NCI-H345 treated with DMSO at 0.1 percent for 48 hours (cell line): ENCODE measurements around the gene ALS2CL.
"Not testable (repeated sequence)": the region's sequence is repeated elsewhere in the genome, so short reads cannot be mapped to it uniquely, and the experiment has no call there.

Experiments used
- DNase-seq: peaks from one replicate; lab custom pipeline; 2025; ENCODE audit not compliant: unreplicated experiment; lab: John Stamatoyannopoulos, UW

ALS2CL gene

GRCh38 chr3:46693038-46693891, at the start of gene ALS2CL:
Gene ALS2CL (minus strand): TSS chr3:46693679. CDS start chr3:46689440, 4,239 bp downstream.
- DNase-seq = no peak

DNA sequence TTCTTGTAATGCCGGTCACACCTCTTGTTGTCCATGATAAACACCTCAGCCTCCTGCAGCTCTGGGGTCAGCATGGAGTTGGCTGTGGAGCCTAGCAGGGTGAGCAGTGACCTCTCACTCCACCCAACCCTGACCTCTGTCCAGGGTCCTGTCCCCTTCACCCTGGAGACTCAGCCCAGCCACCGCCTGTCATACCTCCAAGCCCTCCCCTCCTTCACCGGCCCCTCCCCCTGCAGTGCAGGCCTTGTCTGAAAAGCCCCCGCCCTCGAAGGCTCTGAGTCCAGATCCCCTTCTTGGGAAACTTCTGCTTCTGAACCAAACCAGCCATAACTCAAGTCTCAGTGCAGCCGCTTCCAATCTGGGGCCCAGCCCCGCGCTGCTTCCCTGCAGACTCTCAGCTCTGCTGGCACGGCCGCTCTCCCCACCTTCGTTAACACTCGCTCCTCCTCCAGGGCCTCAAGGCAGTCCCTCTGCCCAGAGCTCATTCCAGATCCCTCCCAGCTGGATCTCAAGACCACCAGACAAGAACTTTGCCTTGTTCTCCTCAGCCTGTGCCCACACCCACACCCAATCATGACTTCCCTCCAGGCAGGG, 49.6 kb upstream of the ALS2CL start:
- DNase-seq = no peak

- not testable (repeated sequence) for DNase-seq
Observed at GRCh38 chr3:46739565-46739964, 46.1 kb upstream of the ALS2CL start.

DNA sequence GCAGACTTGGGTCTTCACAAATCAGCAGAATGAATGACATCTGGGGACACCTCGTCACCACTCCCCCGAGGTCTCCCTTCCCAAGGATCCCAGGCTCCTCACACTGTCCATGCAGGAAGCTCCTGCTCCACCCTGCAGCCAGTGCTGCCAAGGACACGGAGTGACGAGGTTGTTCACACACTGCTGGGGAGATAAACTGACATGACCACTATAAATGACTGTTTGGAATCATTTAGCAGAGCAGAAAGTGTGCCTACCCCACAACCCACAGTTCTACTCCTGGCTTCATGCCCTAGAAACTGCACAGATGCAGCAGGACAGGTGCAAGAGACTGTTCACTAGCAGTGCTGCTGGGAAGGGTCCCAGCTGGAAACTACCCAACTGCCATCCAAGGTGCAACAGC, 43.9 kb upstream of the ALS2CL start:
- DNase-seq = no peak

GRCh38 chr3:46736006-46736872, 42.8 kb upstream of the ALS2CL start:
- no peak for DNase-seq

DNA sequence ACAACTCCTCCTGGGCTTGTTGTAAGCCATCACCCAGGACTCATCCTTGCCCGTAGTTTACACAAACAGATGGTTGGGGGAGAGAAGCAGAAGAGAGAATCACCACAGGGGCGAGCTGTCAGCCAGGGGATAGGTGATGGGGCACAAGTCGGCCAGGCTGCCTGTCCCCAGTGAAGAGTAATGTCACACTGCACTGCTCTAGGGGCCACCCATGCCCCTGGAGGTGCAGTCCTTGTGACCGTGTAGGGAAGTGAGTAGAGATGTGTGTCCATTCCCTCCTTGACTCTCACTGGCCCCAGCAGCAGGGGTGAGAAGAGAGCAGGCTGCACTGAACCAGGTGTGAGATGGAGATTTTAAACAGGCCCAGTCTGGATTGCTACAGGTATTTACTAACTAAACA, 41.3 kb upstream of the ALS2CL start:
- DNase-seq = no peak

DNA sequence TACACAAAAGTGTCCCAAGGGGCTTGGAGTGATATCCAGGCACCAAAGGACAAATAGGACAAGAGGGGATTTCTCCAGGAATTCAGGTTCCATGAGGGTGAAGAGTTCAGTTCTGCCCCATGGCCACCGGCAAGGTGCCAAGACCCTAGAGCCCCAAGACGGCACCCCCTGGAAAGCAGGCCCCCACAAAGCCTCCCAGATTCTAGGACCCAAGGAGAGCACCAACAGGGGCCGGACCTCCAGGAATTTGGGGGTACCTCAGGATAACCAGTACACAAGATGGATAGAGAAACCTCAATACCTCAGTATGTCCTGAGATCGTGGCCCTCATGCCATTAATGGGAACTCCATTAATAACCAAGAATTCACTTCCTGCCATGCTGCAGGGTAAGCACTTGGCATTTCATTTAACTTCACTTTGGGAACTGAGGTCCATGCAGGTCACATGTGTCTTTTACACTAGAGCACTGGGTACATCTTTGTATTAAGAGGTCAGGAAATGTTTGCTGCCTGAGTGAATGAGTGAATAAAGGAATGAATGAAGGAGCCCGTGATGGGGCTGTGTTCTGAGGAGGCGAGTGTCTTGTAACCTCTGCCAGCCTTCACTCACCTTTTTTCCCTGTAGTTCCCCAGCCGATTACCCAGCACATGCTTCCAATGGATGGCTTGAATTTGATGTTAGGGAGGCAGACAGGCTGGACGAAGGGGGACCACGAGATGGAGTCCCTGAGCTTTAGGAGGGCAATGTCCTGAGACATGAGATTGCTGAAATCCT, 39.7 kb upstream of the ALS2CL start:
- no peak for DNase-seq

DNA sequence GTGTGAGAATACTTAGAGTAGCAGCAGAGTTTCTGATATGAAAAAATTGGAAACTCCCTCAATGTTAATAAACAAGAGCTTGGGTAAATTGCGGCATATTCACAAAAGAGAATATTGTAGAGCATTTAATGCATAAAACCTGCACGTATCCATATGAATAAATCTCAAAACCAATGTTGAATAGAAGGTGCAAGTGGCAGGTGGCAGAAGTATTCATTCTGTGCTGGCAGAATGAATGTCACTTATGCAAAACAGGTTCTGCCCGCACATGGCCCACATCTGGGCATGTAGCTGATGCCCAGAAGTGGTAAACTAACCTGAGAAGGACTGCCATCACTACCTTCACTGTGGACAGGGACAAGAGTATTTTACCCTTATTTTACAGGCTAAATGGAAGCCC, 38.3 kb upstream of the ALS2CL start:
- no peak for DNase-seq

- no peak for DNase-seq
Observed at GRCh38 chr3:46730819-46731218, 37.3 kb upstream of the ALS2CL start.

GRCh38 chr3:46729038-46729437, 35.6 kb upstream of the ALS2CL start:
- no peak for DNase-seq

- no peak for DNase-seq
Observed at GRCh38 chr3:46725621-46726314, 32.3 kb upstream of the ALS2CL start.

GRCh38 chr3:46724424-46724823, 30.9 kb upstream of the ALS2CL start:
- DNase-seq = no peak

DNA sequence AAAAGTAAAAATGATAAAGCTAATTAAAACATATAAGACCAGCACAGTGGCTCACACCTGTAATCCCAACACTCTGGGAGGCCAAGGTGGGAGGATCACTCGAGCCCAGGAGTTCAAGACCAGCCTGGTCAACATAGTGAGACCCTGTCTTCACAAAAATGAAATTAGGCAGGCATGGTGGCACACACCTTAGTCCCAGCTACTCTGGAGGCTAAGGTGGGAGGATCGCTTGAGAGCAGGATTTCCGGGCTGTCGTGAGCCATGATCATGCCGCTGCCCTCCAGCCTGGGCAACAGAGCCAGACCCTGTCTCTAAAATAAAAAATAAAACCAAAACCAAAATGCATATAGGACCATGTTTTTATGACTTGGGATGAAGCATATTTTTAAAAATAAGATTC, 29.0 kb upstream of the ALS2CL start:
- no peak for DNase-seq

GRCh38 chr3:46721009-46721408, 27.5 kb upstream of the ALS2CL start:
- DNase-seq = no peak

GRCh38 chr3:46719735-46720271, 26.3 kb upstream of the ALS2CL start:
- DNase-seq = no peak

DNA sequence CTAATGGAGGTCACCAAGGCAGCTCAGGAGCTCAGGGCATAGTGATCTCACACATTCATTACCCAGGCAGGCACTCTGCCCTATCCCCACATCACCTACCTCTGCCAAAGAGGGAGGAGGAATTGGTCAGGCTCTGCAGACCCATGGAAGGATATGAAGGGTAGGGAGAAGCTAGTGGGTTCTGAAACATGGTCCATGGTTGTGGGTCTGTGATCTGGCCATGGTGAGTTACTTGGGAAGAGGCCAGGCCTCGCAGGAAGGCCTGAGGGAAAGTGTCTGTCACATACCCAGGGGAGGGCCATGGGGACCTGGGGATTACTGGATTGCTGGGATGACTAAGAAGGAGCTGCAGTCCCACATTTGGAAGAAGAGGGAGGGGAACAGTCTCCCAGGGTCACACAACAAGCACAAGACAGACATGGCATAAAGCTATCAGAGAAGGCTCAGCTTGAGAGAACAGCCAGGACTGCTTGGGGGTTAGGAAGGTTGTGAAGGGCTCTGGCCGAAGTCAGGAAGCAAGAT, 25.6 kb upstream of the ALS2CL start:
- DNase-seq = no peak

DNA sequence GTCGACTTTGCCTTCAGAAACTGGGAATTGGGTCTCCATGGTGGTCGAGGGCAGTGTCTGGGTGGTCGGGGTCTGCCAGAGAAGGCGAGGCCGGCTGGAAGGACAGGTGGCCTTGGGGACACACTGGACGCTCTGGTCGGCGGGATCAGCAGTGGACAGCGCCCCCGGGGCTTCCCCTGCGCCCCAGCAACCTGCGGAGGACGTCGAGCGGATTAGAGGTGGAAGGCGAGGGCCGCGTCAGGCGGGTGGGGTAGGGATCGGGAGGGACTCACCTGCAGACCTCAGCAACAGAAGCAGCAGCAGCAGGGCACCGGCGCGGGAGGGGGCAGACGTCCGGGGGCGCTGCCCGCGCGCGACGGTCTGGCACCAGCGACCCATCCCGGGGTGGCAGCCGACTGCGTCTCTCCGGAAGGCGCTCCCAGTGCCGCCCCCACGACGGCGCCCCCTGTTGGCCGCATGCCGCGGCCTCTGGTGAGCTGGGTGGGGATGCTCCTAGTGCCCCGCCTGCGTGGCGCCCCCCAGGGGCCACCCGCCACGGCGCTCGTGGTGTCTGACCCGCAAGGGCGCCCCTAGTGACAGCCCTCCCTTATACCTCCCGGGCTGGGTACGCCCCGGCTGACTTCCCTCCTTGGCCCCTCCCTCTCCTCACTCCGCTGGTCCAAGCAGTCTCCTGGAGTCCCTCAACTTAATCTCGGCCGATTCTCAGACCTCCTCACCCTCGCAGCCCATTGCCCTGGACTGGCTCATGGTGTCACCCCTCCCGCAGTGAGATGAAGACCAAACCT, 24.2 kb upstream of the ALS2CL start, which contains the start of gene PRSS50:
PRSS50 (minus strand) TSS at position 423 of the 785 bp plus-strand sequence; CDS start at position 378, 45 bp downstream.
- DNase-seq = no peak

DNA sequence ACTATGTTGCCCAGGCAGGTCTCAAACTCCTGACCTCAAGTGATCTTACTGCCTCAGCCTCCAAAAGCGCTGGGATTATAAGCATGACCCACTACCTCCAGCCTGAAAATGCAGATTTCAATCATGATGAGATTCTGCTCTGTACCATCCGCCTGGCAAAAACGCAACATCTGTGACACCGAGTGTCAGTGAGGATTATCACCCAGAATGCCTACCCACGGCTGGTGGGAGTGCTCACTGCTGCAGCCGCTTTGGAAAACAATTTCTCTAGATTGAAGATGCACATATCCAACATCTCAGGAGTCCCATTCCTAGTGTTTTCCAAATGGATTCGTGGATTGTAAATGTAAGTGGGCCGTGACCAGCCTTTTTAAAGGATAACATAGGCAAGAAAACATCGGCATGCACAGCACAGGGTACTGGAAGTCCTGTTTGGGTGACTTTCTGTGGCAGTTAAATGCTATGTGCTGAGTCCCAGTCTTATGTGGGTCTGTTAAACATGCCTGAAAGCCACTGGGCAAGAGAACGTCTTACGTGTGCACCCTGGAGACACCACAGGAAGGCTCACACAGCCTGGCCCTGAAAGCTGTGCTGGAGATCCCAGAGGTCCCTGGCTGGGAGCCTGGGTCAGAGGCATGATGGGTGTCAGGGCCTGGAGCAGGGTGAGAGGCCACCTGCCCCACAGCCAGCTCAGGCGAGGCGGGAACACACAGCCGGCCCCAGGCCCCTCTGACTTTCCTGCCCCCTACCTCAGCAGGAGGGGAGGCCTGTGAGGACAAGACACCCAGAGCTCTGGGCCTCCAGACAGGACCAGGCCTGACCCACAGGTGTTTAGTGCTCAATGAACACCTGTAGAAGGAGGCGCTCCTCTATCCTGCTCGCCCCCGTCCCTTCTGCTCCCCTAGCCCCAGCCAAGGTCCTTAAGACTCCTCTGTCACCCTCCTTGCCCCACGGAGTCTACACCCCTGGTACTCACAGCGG, 23.3 kb upstream of the ALS2CL start:
- no peak for DNase-seq
